Activated CD8-positive, alpha-beta T cell treated with anti-CD3 and anti-CD28 coated beads, Interleukin-2, amount 10 ng/mL, durations not matched to agents 7 days and 5 days (primary cell): Measurements from ENCODE around the gene GADL1. TPM values are rescaled to one million over a fixed set of nuclear protein-coding genes. Genes with fewer than 3 reads are reported as not detected.

Source experiments
- ATAC-seq: fragments of 150-1000 bp; cut with Tn5 transposase; one replicate; pipeline ENCODE4 v1.10.0; 2021; ENCODE audit warnings: moderate library complexity
- CTCF ChIA-PET: fragments of 350-600 bp; sonication (Branson Sonifier 250); formaldehyde crosslinking; loops from one replicate; lab custom pipeline; 2021; ENCODE audit warnings: antibody characterized with exemption; lab: Charles Lee
- POLR2A ChIA-PET: fragments of 350-600 bp; sonication (Branson Sonifier 250); formaldehyde crosslinking; loops from one replicate; lab custom pipeline; 2021; ENCODE audit warnings: antibody characterized with exemption; lab: Charles Lee
- DNase-seq: peaks from one replicate; pipeline ENCODE4 v3.0.0-alpha.2; 2020
- H3K27ac Mint-ChIP-seq: one replicate; pipeline ENCODE4 v1.8.0; 2021; ENCODE audit warnings: mild to moderate bottlenecking, mixed read lengths
- H3K27me3 Mint-ChIP-seq: one replicate; pipeline ENCODE4 v1.8.0; 2021; ENCODE audit warnings: low read depth, mixed read lengths
- H3K36me3 Mint-ChIP-seq: one replicate; pipeline ENCODE4 v1.8.0; 2021; ENCODE audit warnings: low read depth, mixed read lengths
- H3K4me1 Mint-ChIP-seq: one replicate; pipeline ENCODE4 v1.8.0; 2021; ENCODE audit warnings: low read depth, mixed read lengths
- H3K4me3 Mint-ChIP-seq: one replicate; pipeline ENCODE4 v1.8.0; 2021; ENCODE audit warnings: mild to moderate bottlenecking, mixed read lengths
- H3K9me3 Mint-ChIP-seq: one replicate; pipeline ENCODE4 v1.8.0; 2022; ENCODE audit warnings: mixed read lengths; ENCODE audit not compliant: insufficient read depth
- total RNA-seq, 2 experiments: library from RNA; stranded (reverse); gene quantifications; one replicate each; pipeline ENCODE4 v1.2.3, GENCODE V29; 2021

Gene GADL1
- total RNA-seq, 2 experiments from 2014 or later: not detected

- no peaks in the 10 kb centered on the region for H3K36me3 Mint-ChIP-seq
- no peak overlapping the region for H3K27ac Mint-ChIP-seq
- H3K27me3 Mint-ChIP-seq: peaks cover 2% of the 10 kb centered on the region
- ChIA-PET POLR2A (no interaction called here), CTCF (no interaction called here)
- H3K9me3 Mint-ChIP-seq: no peaks in the 10 kb centered on the region
- no peak for ATAC-seq
- H3K4me1 Mint-ChIP-seq: no peaks in the 10 kb centered on the region
- H3K4me3 Mint-ChIP-seq: no peak overlapping the region
- no peak for DNase-seq
Measured at GRCh38 chr3:30836141-30836540, 58.3 kb downstream of the GADL1 start.

GRCh38 chr3:30835667-30836066 is 58.8 kb downstream of the GADL1 start:
- Mint-ChIP-seq H3K4me1 (no peaks in the 10 kb centered on the region), H3K27ac (no peak overlapping the region), H3K36me3 (no peaks in the 10 kb centered on the region), H3K4me3 (no peak overlapping the region), H3K27me3 (peaks cover 2% of the 10 kb centered on the region), H3K9me3 (no peaks in the 10 kb centered on the region)
- ATAC-seq (no peak), DNase-seq (no peak)
- CTCF ChIA-PET: no interaction called here
- POLR2A ChIA-PET: no interaction called here

- Mint-ChIP-seq H3K9me3 (no peaks in the 10 kb centered on the region), H3K27me3 (peaks cover 2% of the 10 kb centered on the region), H3K36me3 (no peaks in the 10 kb centered on the region), H3K4me3 (no peak overlapping the region), H3K4me1 (no peaks in the 10 kb centered on the region), H3K27ac (no peak overlapping the region)
- ATAC-seq: no peak
- no peak for DNase-seq
- POLR2A ChIA-PET: no interaction called here
- CTCF ChIA-PET: no interaction called here
Measured at GRCh38 chr3:30832961-30833575, 61.4 kb downstream of the GADL1 start.

GRCh38 chr3:30827080-30827479 is 67.4 kb downstream of the GADL1 start:
- ATAC-seq: no peak
- Mint-ChIP-seq H3K4me1 (no peaks in the 10 kb centered on the region), H3K27me3 (peaks cover 6% of the 10 kb centered on the region), H3K27ac (no peak overlapping the region), H3K9me3 (no peaks in the 10 kb centered on the region), H3K36me3 (no peaks in the 10 kb centered on the region), H3K4me3 (no peak overlapping the region)
- ChIA-PET CTCF (no interaction called here), POLR2A (no interaction called here)
- DNase-seq: no peak

GRCh38 chr3:30826531-30826942 is 67.9 kb downstream of the GADL1 start:
- H3K4me3 Mint-ChIP-seq: no peak overlapping the region
- no peaks in the 10 kb centered on the region for H3K9me3 Mint-ChIP-seq
- ChIA-PET POLR2A (no interaction called here), CTCF (no interaction called here)
- no peak for ATAC-seq
- DNase-seq: no peak
- H3K36me3 Mint-ChIP-seq: no peaks in the 10 kb centered on the region
- no peaks in the 10 kb centered on the region for H3K4me1 Mint-ChIP-seq
- no peak overlapping the region for H3K27ac Mint-ChIP-seq
- H3K27me3 Mint-ChIP-seq: peaks cover 4% of the 10 kb centered on the region

- H3K36me3 Mint-ChIP-seq: no peaks in the 10 kb centered on the region
- H3K4me1 Mint-ChIP-seq: no peaks in the 10 kb centered on the region
- ATAC-seq (no peak), DNase-seq (no peak)
- ChIA-PET CTCF (no interaction called here), POLR2A (no interaction called here)
- H3K27me3 Mint-ChIP-seq: peaks cover 4% of the 10 kb centered on the region
- H3K27ac Mint-ChIP-seq: no peak overlapping the region
- H3K4me3 Mint-ChIP-seq: no peak overlapping the region
- peaks cover 3% of the 10 kb centered on the region for H3K9me3 Mint-ChIP-seq
Measured at GRCh38 chr3:30819067-30819798, 75.2 kb downstream of the GADL1 start.

- Mint-ChIP-seq H3K27me3 (peaks cover 2% of the 10 kb centered on the region), H3K9me3 (no peaks in the 10 kb centered on the region), H3K4me1 (no peaks in the 10 kb centered on the region), H3K27ac (no peak overlapping the region), H3K36me3 (no peaks in the 10 kb centered on the region), H3K4me3 (no peak overlapping the region)
- ATAC-seq: no peak
- ChIA-PET POLR2A (no interaction called here), CTCF (no interaction called here)
- no peak for DNase-seq
Measured at GRCh38 chr3:30813734-30814133, 80.7 kb downstream of the GADL1 start.

- H3K4me1 Mint-ChIP-seq: no peaks in the 10 kb centered on the region
- POLR2A ChIA-PET: no interaction called here
- no peak for ATAC-seq
- no peak overlapping the region for H3K27ac Mint-ChIP-seq
- H3K36me3 Mint-ChIP-seq: no peaks in the 10 kb centered on the region
- no peak overlapping the region for H3K4me3 Mint-ChIP-seq
- H3K9me3 Mint-ChIP-seq: no peaks in the 10 kb centered on the region
- no peak for DNase-seq
- H3K27me3 Mint-ChIP-seq: peaks cover 2% of the 10 kb centered on the region
- CTCF ChIA-PET: no interaction called here
Measured at GRCh38 chr3:30811151-30811795, 83.2 kb downstream of the GADL1 start.

GRCh38 chr3:30810625-30811024 is 83.8 kb downstream of the GADL1 start:
- ChIA-PET CTCF (no interaction called here), POLR2A (no interaction called here)
- Mint-ChIP-seq H3K27me3 (peaks cover 2% of the 10 kb centered on the region), H3K4me3 (no peak overlapping the region), H3K9me3 (no peaks in the 10 kb centered on the region), H3K27ac (no peak overlapping the region), H3K36me3 (no peaks in the 10 kb centered on the region), H3K4me1 (no peaks in the 10 kb centered on the region)
- no peak for DNase-seq
- no peak for ATAC-seq

- ChIA-PET CTCF (no interaction called here), POLR2A (no interaction called here)
- Mint-ChIP-seq H3K27me3 (peaks cover 2% of the 10 kb centered on the region), H3K36me3 (no peaks in the 10 kb centered on the region), H3K9me3 (no peaks in the 10 kb centered on the region), H3K27ac (no peak overlapping the region), H3K4me3 (no peak overlapping the region), H3K4me1 (no peaks in the 10 kb centered on the region)
- ATAC-seq (no peak), DNase-seq (no peak)
Measured at GRCh38 chr3:30805695-30806094, 88.8 kb downstream of the GADL1 start.

GRCh38 chr3:30804984-30805383 is 89.5 kb downstream of the GADL1 start:
- ChIA-PET CTCF (no interaction called here), POLR2A (no interaction called here)
- Mint-ChIP-seq H3K4me1 (no peaks in the 10 kb centered on the region), H3K9me3 (no peaks in the 10 kb centered on the region), H3K36me3 (no peaks in the 10 kb centered on the region), H3K27ac (no peak overlapping the region), H3K4me3 (no peak overlapping the region), H3K27me3 (peaks cover 2% of the 10 kb centered on the region)
- ATAC-seq (no peak), DNase-seq (no peak)

- DNase-seq (no peak), ATAC-seq (no peak)
- peaks cover 2% of the 10 kb centered on the region for H3K27me3 Mint-ChIP-seq
- ChIA-PET CTCF (no interaction called here), POLR2A (no interaction called here)
- H3K4me1 Mint-ChIP-seq: no peaks in the 10 kb centered on the region
- H3K9me3 Mint-ChIP-seq: no peaks in the 10 kb centered on the region
- H3K4me3 Mint-ChIP-seq: no peak overlapping the region
- H3K36me3 Mint-ChIP-seq: no peaks in the 10 kb centered on the region
- H3K27ac Mint-ChIP-seq: no peak overlapping the region
Measured at GRCh38 chr3:30795176-30795575, 99.3 kb downstream of the GADL1 start.
